Fibroblast of skin of back (primary cell): ENCODE data around the gene LPAR1.

Experiments used
- DNase-seq: peaks from one replicate; pipeline ENCODE4 v3.0.0-alpha.2; 2013

LPAR1 gene

GRCh38 chr9:111037356-111037707 lies 938 bp downstream of the LPAR1 start:
- peak; percentile 36 for DNase-seq

GRCh38 chr9:111036946-111037345 lies 1.3 kb downstream of the LPAR1 start:
- DNase-seq: no peak

- DNase-seq: peak; percentile 70
Measured at GRCh38 chr9:111036429-111036789, 1.9 kb downstream of the LPAR1 start.

- no peak for DNase-seq
Measured at GRCh38 chr9:111035543-111036428, 2.5 kb downstream of the LPAR1 start.

GRCh38 chr9:111034898-111035539 lies 3.3 kb downstream of the LPAR1 start:
- no peak for DNase-seq

GRCh38 chr9:111034170-111034897 lies 3.9 kb downstream of the LPAR1 start:
- DNase-seq: peak; percentile 56

- DNase-seq: no peak
Measured at GRCh38 chr9:111030492-111030891, 7.8 kb downstream of the LPAR1 start.

- peak; percentile 18 for DNase-seq
Measured at GRCh38 chr9:111029260-111029659, 9.0 kb downstream of the LPAR1 start.

- no peak for DNase-seq
Measured at GRCh38 chr9:111027798-111028197, 10.5 kb downstream of the LPAR1 start.

- DNase-seq: no peak
Measured at GRCh38 chr9:111023128-111023527, 15.1 kb downstream of the LPAR1 start.

GRCh38 chr9:111020594-111020993 lies 17.7 kb downstream of the LPAR1 start:
- DNase-seq: no peak

GRCh38 chr9:111016426-111017045 lies 21.7 kb downstream of the LPAR1 start:
- DNase-seq: peak; percentile 62

GRCh38 chr9:111016016-111016415 lies 22.3 kb downstream of the LPAR1 start:
- DNase-seq: no peak

- DNase-seq: no peak
Measured at GRCh38 chr9:111013707-111014106, 24.6 kb downstream of the LPAR1 start.

- no peak for DNase-seq
Measured at GRCh38 chr9:111013250-111013649, 25.0 kb downstream of the LPAR1 start.

GRCh38 chr9:111008158-111009075 lies 29.9 kb downstream of the LPAR1 start:
- DNase-seq: peak; percentile 15

GRCh38 chr9:111005746-111006470 lies 32.4 kb downstream of the LPAR1 start:
- DNase-seq: peak; percentile 41

GRCh38 chr9:111004936-111005335 lies 33.3 kb downstream of the LPAR1 start:
- no peak for DNase-seq

- DNase-seq: no peak
Measured at GRCh38 chr9:111003182-111003581, 35.1 kb downstream of the LPAR1 start.

- DNase-seq: no peak
Measured at GRCh38 chr9:111001526-111001925, 36.7 kb downstream of the LPAR1 start.

GRCh38 chr9:111000202-111000601 lies 38.1 kb downstream of the LPAR1 start:
- no peak for DNase-seq
